GM12878 (cell line): ENCODE measurements around the gene CYP24A1. TPM values are rescaled to one million over a fixed set of nuclear protein-coding genes. Genes with fewer than 3 reads are reported as not detected.
A peak's percentile ranks its signal among the peaks of the same experiment; 100 is the strongest.

Source experiments
- ATAC-seq: fragments of 200-7000 bp; cut with Tn5 transposase; 3 replicates; pipeline ENCODE4 v1.9.1; 2020; ENCODE audit warnings: mild to moderate bottlenecking, moderate library complexity
- BruUV-seq: library from RNA; stranded (reverse); fragments of 400-500 nt; replicated peaks from 2 replicates; lab custom pipeline; 2021; lab: Mats Ljungman, UMichigan
- CTCF ChIA-PET: fragments of 300-600 bp; sonication (Branson Sonifier 250); formaldehyde crosslinking; extraction: SDS; loops from one replicate; lab custom pipeline; 2021; ENCODE audit warnings: inconsistent platforms; lab: Yijun Ruan, JAX
- POLR2A ChIA-PET: fragments of 350-600 bp; formaldehyde crosslinking; extraction: SDS; loops from one replicate; lab custom pipeline; 2021; ENCODE audit warnings: inconsistent platforms; lab: Charles Lee
- RAD21 ChIA-PET: fragments of 300-600 bp; sonication (Branson Sonifier 250); formaldehyde crosslinking; loops from one replicate; lab custom pipeline; 2023; ENCODE audit warnings: antibody characterized with exemption; ENCODE audit not compliant: unreplicated experiment; lab: Charles Lee
- SMC1A ChIA-PET: fragments of 300-600 bp; sonication (Branson Sonifier 250); formaldehyde crosslinking; loops from one replicate; lab custom pipeline; 2023; ENCODE audit not compliant: unreplicated experiment, uncharacterized antibody; lab: Charles Lee
- DNase-seq: peaks from one replicate; pipeline ENCODE4 v3.0.0-alpha.2; 2011; ENCODE audit warnings: low read depth, low spot score
- FAIRE-seq: peaks from 3 replicates; lab custom pipeline; 2011; peaks lifted over from hg19 to GRCh38; lab: Jason Lieb, UNC
- H2AFZ ChIP-seq: 2 replicates; pipeline ENCODE4 v1.6.0; 2011; ENCODE audit warnings: low read depth, low read length, control low read depth; ENCODE audit not compliant: control insufficient read depth
- H3K27ac ChIP-seq: 2 replicates; pipeline ENCODE4 v1.5.1; 2011; ENCODE audit warnings: control low read depth; ENCODE audit not compliant: control insufficient read depth, insufficient read depth
- H3K27me3 ChIP-seq, 2 experiments: replicated peaks in 1 of 2; 2 replicates each; pipeline versions ENCODE4 v1.6.0 to v1.6.1; 2011; ENCODE audit warnings: low read length in 1 of 2; ENCODE audit not compliant: control insufficient read depth in 2 of 2, insufficient read depth in 2 of 2
- H3K36me3 ChIP-seq, 2 experiments: 2 replicates each; pipeline ENCODE4 v1.5.1; 2011; ENCODE audit warnings: low read length in 1 of 2; ENCODE audit not compliant: control insufficient read depth in 2 of 2, insufficient read depth in 2 of 2
- H3K4me1 ChIP-seq: 2 replicates; pipeline ENCODE4 v1.6.1; 2011; ENCODE audit warnings: mild to moderate bottlenecking, low read length, moderate library complexity, mixed read lengths; ENCODE audit not compliant: control insufficient read depth, insufficient read depth
- H3K4me2 ChIP-seq: 2 replicates; pipeline ENCODE4 v1.6.0; 2011; ENCODE audit warnings: control low read depth; ENCODE audit not compliant: control insufficient read depth, insufficient read depth
- H3K4me3 ChIP-seq: fragments of 200-600 bp; sonication (generic); 2 replicates; pipeline ENCODE4 v1.5.1; 2016
- H3K79me2 ChIP-seq: 2 replicates; pipeline ENCODE4 v1.6.0; 2011; ENCODE audit warnings: low read length; ENCODE audit not compliant: control insufficient read depth, insufficient read depth
- H3K9ac ChIP-seq: 2 replicates; pipeline ENCODE4 v1.8.0; 2011; ENCODE audit warnings: low read length, control low read depth, mixed read lengths; ENCODE audit not compliant: control insufficient read depth, insufficient read depth
- H3K9me3 ChIP-seq: replicated peaks from 3 replicates; pipeline ENCODE4 v1.5.1; 2011; ENCODE audit warnings: mild to moderate bottlenecking, low read length; ENCODE audit not compliant: control insufficient read depth, insufficient read depth
- H4K20me1 ChIP-seq: 2 replicates; pipeline ENCODE4 v1.6.0; 2011; ENCODE audit not compliant: control insufficient read depth, insufficient read depth
- ETV6 ChIP-seq, 2 experiments: fragments of 450-650 bp in 1 of 2; IDR thresholded peaks in 1 of 2; conservative IDR thresholded peaks in 1 of 2; 2 replicates each; pipeline ENCODE4 v1.6.1; 2014; ENCODE audit warnings: antibody characterized with exemption in 1 of 2, borderline replicate concordance in 1 of 2, low read depth in 1 of 2, mild to moderate bottlenecking in 1 of 2, moderate library complexity in 1 of 2
- NFXL1 ChIP-seq: fragments of 450-650 bp; IDR thresholded peaks from 2 replicates; pipeline ENCODE4 v1.6.1; 2017; ENCODE audit warnings: antibody characterized with exemption, mild to moderate bottlenecking, borderline replicate concordance
- NRF1 ChIP-seq: conservative IDR thresholded peaks from 2 replicates; pipeline ENCODE4 v1.6.1; 2011; ENCODE audit warnings: mild to moderate bottlenecking, low read depth, low read length, improper control_type of control experiment
- RAD21 ChIP-seq: IDR thresholded peaks from 2 replicates; pipeline ENCODE4 v1.6.1; 2011; ENCODE audit warnings: mild to moderate bottlenecking, low read depth, low read length, moderate library complexity; ENCODE audit not compliant: insufficient read depth
- SMC3 ChIP-seq: IDR thresholded peaks from 2 replicates; pipeline ENCODE4 v1.6.1; 2011; ENCODE audit warnings: low read length, improper control_type of control experiment, borderline replicate concordance
- STAT1 ChIP-seq: fragments of 450-650 bp; conservative IDR thresholded peaks from 2 replicates; pipeline ENCODE4 v1.6.1; 2014; ENCODE audit warnings: antibody characterized with exemption, mild to moderate bottlenecking
- STAT3 ChIP-seq: IDR thresholded peaks from 2 replicates; pipeline ENCODE4 v1.6.1; 2011; ENCODE audit warnings: low read depth, low read length, improper control_type of control experiment
- SUZ12 ChIP-seq: fragments of 200-600 bp; sonication (generic); IDR thresholded peaks from one replicate; pipeline ENCODE4 v1.6.1; 2018; ENCODE audit warnings: antibody characterized with exemption, mild to moderate bottlenecking; ENCODE audit not compliant: unreplicated experiment
- WGBS: methylation state at CpG from one replicate; pipeline ENCODE4 v1.1.6; 2016; ENCODE audit warnings: low lambda C conversion rate; ENCODE audit not compliant: insufficient replicate concordance, insufficient coverage; ENCODE audit errors: missing lambda C conversion rate; 5-methylcytosine and 5-hydroxymethylcytosine counted together
- in situ Hi-C: fragments of 300-500 bp; cut with MboI; formaldehyde crosslinking; loops from 9 replicates; pipeline ENCODE4 v1.14.3; 2018; ENCODE audit warnings: mixed read lengths
- intact Hi-C: fragments of 100-400 bp; cut with micrococcal nuclease; formaldehyde crosslinking; loops from one replicate; pipeline ENCODE4 v1.14.2; 2022; ENCODE audit not compliant: unreplicated experiment
- polyA plus RNA-seq, 11 experiments: library from polyadenylated mRNA; depleted of rRNA in 4 of 11; unstranded in 6 of 11; stranded (reverse) in 5 of 11; fragments of >200 nt; fragmentation: Nextera tagmentation in 4 of 11; fragmentation: Illumina TruSeq in 1 of 11; extraction: Ambion mirVana in 4 of 11; extraction: Trizol in 1 of 11; gene quantifications; 1 replicate in 1 of 11; 2 replicates in 10 of 11; pipeline versions ENCODE4 v1.2.1 to v1.2.3, GENCODE V29; 2011 to 2016; ENCODE audit warnings: inconsistent platforms in 2 of 11, missing spikeins in 2 of 11, low read depth in 1 of 11
- total RNA-seq, 4 experiments: library from RNA; depleted of rRNA in 3 of 4; stranded (reverse); fragments of >200 nt in 3 of 4; fragmentation: Illumina TruSeq in 1 of 4; extraction: Trizol in 1 of 4; gene quantifications; 2 replicates each; pipeline versions ENCODE4 v1.2.1 to v1.2.3, GENCODE V29; 2013 to 2021
- TF ChIP-seq, protein P1 (sequence below), 3 experiments: IDR thresholded peaks in 2 of 3; conservative IDR thresholded peaks in 1 of 3; 2 replicates each; pipeline ENCODE4 v1.5.1; 2011; ENCODE audit warnings: low read depth in 3 of 3, low read length in 3 of 3, mild to moderate bottlenecking in 3 of 3, control low read depth in 2 of 3, moderate library complexity in 2 of 3, inconsistent platforms in 1 of 3, mixed read lengths in 1 of 3; ENCODE audit not compliant: control insufficient read depth in 2 of 3, insufficient read depth in 1 of 3; ENCODE audit errors: extremely low read depth in 1 of 3

CYP24A1 gene
- total and polyA plus RNA-seq, 10 of the 15 experiments (the other 5 are each of a cell fraction or from before 2014, with no cell fraction given) = 0.69 TPM; not detected in 9

DNA sequence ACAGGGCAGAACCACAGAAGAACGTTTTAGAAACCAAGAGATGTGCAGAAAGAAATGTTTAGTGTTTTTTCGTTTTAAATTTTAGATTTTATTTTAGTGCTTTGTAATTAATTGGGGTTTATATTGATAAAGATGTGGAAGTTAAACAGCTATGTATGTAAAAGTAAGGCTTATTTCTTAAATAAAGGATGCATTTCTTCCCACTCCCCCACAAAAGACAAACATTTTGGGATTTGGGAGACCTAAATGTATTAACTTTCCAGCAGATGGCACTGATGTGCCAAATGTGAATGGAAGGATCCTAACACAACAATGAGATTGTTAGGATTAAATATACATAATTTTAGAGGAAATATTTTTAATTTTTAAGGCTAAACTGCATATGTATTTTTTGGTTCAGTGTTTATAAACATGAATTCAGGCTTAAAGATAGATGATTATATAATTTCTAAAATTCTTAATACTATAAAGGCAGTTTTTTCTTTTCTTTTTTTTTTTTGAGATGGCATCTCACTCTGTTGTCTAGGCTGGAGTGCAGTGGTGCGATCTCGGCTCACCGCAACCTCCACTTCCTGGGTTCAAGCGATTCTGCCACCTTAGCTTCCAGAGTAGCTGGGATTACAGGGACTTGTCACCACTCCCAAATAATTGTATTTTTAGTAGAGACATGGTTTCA is 46.1 kb upstream of the CYP24A1 start:
- Histone ChIP-seq H3K36me3 (peaks cover 2 to 3% of the 10 kb centered on the region in 2 experiments; a peak in 3 of 4 replicates), H3K27me3 (no peaks in the 10 kb centered on the region), H3K4me1 (no peaks in the 10 kb centered on the region), H3K4me2 (no peak overlapping the region), H2AFZ (no peak overlapping the region), H3K79me2 (no peaks in the 10 kb centered on the region), H4K20me1 (no peaks in the 10 kb centered on the region), H3K27ac (no peak overlapping the region), H3K9ac (no peak overlapping the region), H3K4me3 (no peak overlapping the region), H3K9me3 (no peaks in the 10 kb centered on the region)
- no peak for DNase-seq
- peak; percentile 18 for FAIRE-seq
- in situ Hi-C loops = loop anchor here (5.0 kb wide), 1 partner anchor 427 kb away; no protein-coding TSS in a partner anchor
- RAD21 ChIA-PET = no interaction called here
- no peak for ATAC-seq
- BruUV-seq = no TSS peak
- CTCF ChIA-PET = interaction anchor here (0.6 to 3.3 kb wide), 7 partner anchors 12 to 428 kb away, joined by 3 to 15 read pairs (median 4); partner anchors contain the start of gene PFDN4
- intact Hi-C loops = loop anchor here (1.0 kb wide), 1 partner anchor 426 kb away; no protein-coding TSS in a partner anchor
- TF ChIP-seq NFXL1 (peak; percentile 81; the same call in 1 of the 2 replicates), STAT3 (no peak), STAT1 (no peak), SUZ12 (no peak), SMC3 (peak; percentile 51), NRF1 (no peak), ETV6 (conservative IDR thresholded peaks at IDR 0.05 in 1 of 2, IDR thresholded peaks at IDR 0.05 in 1 of 2; ENCODE audit: borderline replicate concordance in 1 of 2, low read depth in 1 of 2) (0 out of 4 replicates have a peak, but pooled peaks of 1 of the 2 experiments have one; percentile 48), RAD21 (peak; percentile 50)
- TF ChIP-seq, protein P1, sequence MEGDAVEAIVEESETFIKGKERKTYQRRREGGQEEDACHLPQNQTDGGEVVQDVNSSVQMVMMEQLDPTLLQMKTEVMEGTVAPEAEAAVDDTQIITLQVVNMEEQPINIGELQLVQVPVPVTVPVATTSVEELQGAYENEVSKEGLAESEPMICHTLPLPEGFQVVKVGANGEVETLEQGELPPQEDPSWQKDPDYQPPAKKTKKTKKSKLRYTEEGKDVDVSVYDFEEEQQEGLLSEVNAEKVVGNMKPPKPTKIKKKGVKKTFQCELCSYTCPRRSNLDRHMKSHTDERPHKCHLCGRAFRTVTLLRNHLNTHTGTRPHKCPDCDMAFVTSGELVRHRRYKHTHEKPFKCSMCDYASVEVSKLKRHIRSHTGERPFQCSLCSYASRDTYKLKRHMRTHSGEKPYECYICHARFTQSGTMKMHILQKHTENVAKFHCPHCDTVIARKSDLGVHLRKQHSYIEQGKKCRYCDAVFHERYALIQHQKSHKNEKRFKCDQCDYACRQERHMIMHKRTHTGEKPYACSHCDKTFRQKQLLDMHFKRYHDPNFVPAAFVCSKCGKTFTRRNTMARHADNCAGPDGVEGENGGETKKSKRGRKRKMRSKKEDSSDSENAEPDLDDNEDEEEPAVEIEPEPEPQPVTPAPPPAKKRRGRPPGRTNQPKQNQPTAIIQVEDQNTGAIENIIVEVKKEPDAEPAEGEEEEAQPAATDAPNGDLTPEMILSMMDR (IDR thresholded peaks at IDR 0.05 in 2 of 3, conservative IDR thresholded peaks at IDR 0.05 in 1 of 3; ENCODE audit: control insufficient read depth in 2 of 3, extremely low read depth in 1 of 3, insufficient read depth in 1 of 3, low read depth in 3 of 3, low read length in 3 of 3) = peak; percentile 25 to 44 (median 29); a peak in 4 of 6 replicates
- SMC1A ChIA-PET = interaction anchor here (1.4 to 1.7 kb wide), 3 partner anchors 12 to 426 kb away, joined by 4 to 8 read pairs (median 5); partner anchors contain the start of gene PFDN4
- POLR2A ChIA-PET = no interaction called here
- WGBS = 80% methylated on average over 6 of the region's 6 CpGs
